K562 (cell line): ENCODE data around the gene VPS45. TPM values are rescaled to one million over a fixed set of nuclear protein-coding genes. Genes with fewer than 3 reads are reported as not detected.
A peak's percentile ranks its signal among the peaks of the same experiment; 100 is the strongest.

Experiments used
- ATAC-seq: fragments of 200-7000 bp; cut with Tn5 transposase; 3 replicates; pipeline ENCODE4 v1.9.1; 2020; ENCODE audit warnings: moderate library complexity
- BruUV-seq: library from RNA; stranded (reverse); fragments of 400-500 nt; replicated peaks from 2 replicates; lab custom pipeline; 2021; lab: Mats Ljungman, UMichigan
- CTCF ChIA-PET: fragments of 300-600 bp; formaldehyde crosslinking; extraction: SDS; loops from one replicate; lab custom pipeline; 2021; ENCODE audit warnings: low intra/inter-chr PET ratio; lab: Yijun Ruan, JAX
- POLR2A ChIA-PET: fragments of 300-600, 350-650 bp; sonication (Branson Sonifier 250); formaldehyde crosslinking; extraction: SDS; loops from one replicate; lab custom pipeline; 2021; ENCODE audit warnings: antibody characterized with exemption, inconsistent platforms; lab: Yijun Ruan, JAX
- DNase-seq, 4 experiments: peaks; one replicate each; pipeline versions ENCODE4 v3.0.0 to v3.0.0-alpha.2; 2011 to 2018; ENCODE audit warnings: low spot score in 3 of 4, mixed read lengths in 3 of 4; ENCODE audit errors: extremely low read depth in 1 of 4
- FAIRE-seq: peaks from 2 replicates; lab custom pipeline; 2011; peaks lifted over from hg19 to GRCh38; lab: Jason Lieb, UNC
- H2AFZ ChIP-seq: 2 replicates; pipeline ENCODE4 v1.6.0; 2011; ENCODE audit warnings: low read depth, low read length, control low read depth, inconsistent platforms
- H3K27ac ChIP-seq: fragments of 200-600 bp; 3 replicates; pipeline ENCODE4 v1.8.0; 2011; ENCODE audit warnings: low read depth, mild to moderate bottlenecking, control low read depth, inconsistent platforms, low read length, moderate library complexity, mixed read lengths; ENCODE audit errors: extremely low read depth
- H3K27me3 ChIP-seq, 2 experiments: fragments of 300-600 bp in 1 of 2; 2 replicates in 1 of 2; 3 replicates in 1 of 2; pipeline versions ENCODE4 v1.6.0 to v1.8.0; 2011; ENCODE audit warnings: inconsistent platforms in 2 of 2, low read length in 2 of 2, mild to moderate bottlenecking in 1 of 2, mixed read lengths in 1 of 2, moderate library complexity in 1 of 2; ENCODE audit not compliant: control insufficient read depth in 2 of 2, insufficient read depth in 2 of 2
- H3K36me3 ChIP-seq: fragments of 300-600 bp; 3 replicates; pipeline ENCODE4 v1.8.0; 2011; ENCODE audit warnings: mild to moderate bottlenecking, low read length, inconsistent platforms; ENCODE audit not compliant: control insufficient read depth, insufficient read depth
- H3K4me1 ChIP-seq, 2 experiments: fragments of 200-600 bp in 1 of 2; replicated peaks in 1 of 2; 2 replicates in 1 of 2; 3 replicates in 1 of 2; pipeline versions ENCODE4 v1.5.1 to v1.8.0; 2011; ENCODE audit warnings: inconsistent platforms in 2 of 2, low read length in 2 of 2, mild to moderate bottlenecking in 1 of 2, mixed read lengths in 1 of 2, moderate library complexity in 1 of 2; ENCODE audit not compliant: control insufficient read depth in 2 of 2, insufficient read depth in 2 of 2
- H3K4me2 ChIP-seq: 2 replicates; pipeline ENCODE4 v1.6.1; 2011; ENCODE audit warnings: low read length, control low read depth, inconsistent platforms, mixed read lengths; ENCODE audit not compliant: insufficient read depth
- H3K4me3 ChIP-seq: fragments of 200-600 bp; sonication (generic), shearing (Covaris generic); 2 replicates; pipeline ENCODE4 v1.5.1; 2016; ENCODE audit warnings: control low read depth, inconsistent platforms
- H3K79me2 ChIP-seq: fragments of 200-600 bp; 3 replicates; pipeline ENCODE4 v1.8.0; 2011; ENCODE audit warnings: low read length, inconsistent platforms; ENCODE audit not compliant: control insufficient read depth, insufficient read depth
- H3K9ac ChIP-seq, 2 experiments: 2 replicates each; pipeline versions ENCODE4 v1.6.0 to v1.6.1; 2011; ENCODE audit warnings: low read depth in 2 of 2, low read length in 2 of 2, control low read depth in 1 of 2, inconsistent platforms in 1 of 2, mild to moderate bottlenecking in 1 of 2, mixed read lengths in 1 of 2; ENCODE audit not compliant: insufficient read depth in 1 of 2
- H3K9me1 ChIP-seq: one replicate; pipeline ENCODE4 v1.6.0; 2011; ENCODE audit warnings: inconsistent platforms, mild to moderate bottlenecking, low read length, moderate library complexity; ENCODE audit not compliant: control insufficient read depth, insufficient read depth
- H3K9me3 ChIP-seq: replicated peaks from 2 replicates; pipeline ENCODE4 v1.5.1; 2011; ENCODE audit warnings: low read depth, low read length, inconsistent platforms; ENCODE audit not compliant: control insufficient read depth, insufficient read depth
- H4K20me1 ChIP-seq: replicated peaks from 2 replicates; pipeline ENCODE4 v1.6.1; 2011; ENCODE audit warnings: low read length, inconsistent platforms, mixed read lengths; ENCODE audit not compliant: control insufficient read depth, insufficient read depth
- JUN ChIP-seq, 2 experiments: sonication (generic) in 1 of 2; formaldehyde crosslinking in 1 of 2; IDR thresholded peaks; 2 replicates each; pipeline versions ENCODE4 v1.6.1 to v1.8.0; 2012 to 2022; ENCODE audit warnings: borderline replicate concordance in 2 of 2, mild to moderate bottlenecking in 2 of 2, improper control_type of control experiment in 1 of 2, low read depth in 1 of 2, low read length in 1 of 2, missing genetic modification reagents in 1 of 2
- NCOR1 ChIP-seq: fragments of 450-650 bp; IDR thresholded peaks from 2 replicates; pipeline ENCODE4 v1.6.1; 2016; ENCODE audit warnings: mild to moderate bottlenecking, moderate library complexity
- NR2C1 ChIP-seq, 2 experiments: fragments of 450-650 bp; IDR thresholded peaks; 2 replicates each; pipeline ENCODE4 v1.6.1; 2017; ENCODE audit warnings: mild to moderate bottlenecking in 2 of 2, antibody characterized with exemption in 1 of 2, inconsistent platforms in 1 of 2, missing compliant biosample characterization in 1 of 2, missing genetic modification characterization in 1 of 2
- ZNF699 ChIP-seq: fragments of 250-450 bp; sonication (Bioruptor Pico); IDR thresholded peaks from 2 replicates; pipeline ENCODE4 v1.8.0; 2021; ENCODE audit warnings: mild to moderate bottlenecking, moderate library complexity; ENCODE audit not compliant: insufficient replicate concordance
- WGBS: fragments of 100-300 bp; shearing (Covaris generic); methylation state at CpG from one replicate; pipeline ENCODE4 v1.1.6; 2016; ENCODE audit warnings: low coverage, mixed read lengths; ENCODE audit not compliant: insufficient coverage; ENCODE audit errors: missing lambda C conversion rate; 5-methylcytosine and 5-hydroxymethylcytosine counted together
- in situ Hi-C: fragments of 300-500 bp; cut with MboI; formaldehyde crosslinking; loops from 4 replicates; pipeline ENCODE4 v1.15.0; 2018; ENCODE audit warnings: inconsistent platforms, mixed read lengths
- intact Hi-C: fragments of 100-400 bp; cut with micrococcal nuclease; formaldehyde crosslinking; loops from 2 replicates; pipeline ENCODE4 v1.14.2; 2022
- polyA plus RNA-seq, 8 experiments: library from polyadenylated mRNA; depleted of rRNA in 4 of 8; stranded (reverse) in 5 of 8; unstranded in 3 of 8; fragments of >200 nt; fragmentation: Nextera tagmentation in 2 of 8; fragmentation: Illumina TruSeq in 1 of 8; extraction: Ambion mirVana in 2 of 8; extraction: Trizol in 1 of 8; gene quantifications; 2 replicates each; pipeline versions ENCODE4 v1.2.1 to v1.2.3, GENCODE V29; 2011 to 2014; ENCODE audit warnings: inconsistent platforms in 1 of 8, missing spikeins in 1 of 8
- total RNA-seq, 7 experiments: library from RNA; depleted of rRNA in 6 of 7; stranded (reverse); fragments of >200 nt in 6 of 7; fragmentation: Illumina TruSeq in 2 of 7; extraction: Trizol in 2 of 7; gene quantifications; 2 replicates each; pipeline versions ENCODE4 v1.2.1 to v1.2.3, GENCODE V29; 2011 to 2021; ENCODE audit warnings: low replicate concordance in 1 of 7
- TF ChIP-seq, protein P1 (sequence below), 2 experiments: fragments of 450-650 bp in 1 of 2; sonication (generic) in 1 of 2; formaldehyde crosslinking in 1 of 2; IDR thresholded peaks in 1 of 2; conservative IDR thresholded peaks in 1 of 2; 2 replicates each; pipeline versions ENCODE4 v1.6.1 to v1.8.1; 2016 to 2023; ENCODE audit warnings: mild to moderate bottlenecking in 2 of 2, moderate library complexity in 2 of 2, inconsistent platforms in 1 of 2, missing genetic modification reagents in 1 of 2

Gene VPS45
- total and polyA plus RNA-seq, 9 of the 15 experiments (the other 6 are each of a cell fraction or from before 2014, with no cell fraction given): 17.9 to 48.2 (median 34.4) TPM

DNA sequence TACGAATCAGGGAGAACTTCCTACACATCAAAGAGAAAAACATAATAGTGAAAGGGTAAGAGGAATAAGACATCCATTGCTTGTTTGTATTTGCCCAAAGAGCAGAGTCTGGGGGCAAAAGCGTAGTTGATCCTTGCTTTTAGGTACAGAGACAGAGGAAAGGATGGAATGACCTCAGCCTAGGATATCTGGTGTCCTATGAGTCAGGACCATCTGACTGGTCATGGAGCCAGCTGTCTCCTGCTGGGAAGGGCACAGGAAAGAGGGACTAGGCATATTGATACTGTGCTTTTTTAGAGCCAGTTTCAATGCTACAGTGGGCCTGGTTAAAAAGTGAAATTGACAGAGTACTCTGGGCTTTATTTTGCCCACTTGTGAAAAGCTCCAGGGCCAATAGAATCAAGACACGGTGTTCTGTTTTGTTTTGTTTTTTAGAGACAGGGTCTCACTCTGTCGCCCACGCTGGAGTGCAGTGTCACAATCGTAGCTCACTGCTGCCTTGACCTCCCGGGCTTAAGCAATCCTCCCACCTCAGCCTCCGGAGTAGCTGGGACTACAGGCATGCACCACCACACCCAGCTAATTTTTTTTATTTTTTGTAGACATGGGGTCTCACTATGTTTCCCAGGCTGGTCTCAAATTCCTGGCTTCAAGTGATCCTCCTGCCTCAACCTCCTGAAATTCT is 85.3 kb downstream of the VPS45 start:
- DNase-seq: peak in 1 of 4 experiments; percentile 8
- H3K9me3 ChIP-seq: no peaks in the 10 kb centered on the region
- peak; percentile 56 for FAIRE-seq
- BruUV-seq: no TSS peak
- H3K4me3 ChIP-seq: no peak overlapping the region
- no peak overlapping the region; a peak in 1 of 4 replicates for H3K9ac ChIP-seq
- H2AFZ ChIP-seq: no peak overlapping the region
- H3K36me3 ChIP-seq: peaks cover 14% of the 10 kb centered on the region; the same call in 1 of the 3 replicates
- TF ChIP-seq, protein P1, sequence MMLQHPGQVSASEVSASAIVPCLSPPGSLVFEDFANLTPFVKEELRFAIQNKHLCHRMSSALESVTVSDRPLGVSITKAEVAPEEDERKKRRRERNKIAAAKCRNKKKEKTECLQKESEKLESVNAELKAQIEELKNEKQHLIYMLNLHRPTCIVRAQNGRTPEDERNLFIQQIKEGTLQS (IDR thresholded peaks at IDR 0.05): peak; percentile 45; the same call in 1 of the 2 replicates
- TF ChIP-seq, protein P1 (CRISPR knock-in tag; conservative IDR thresholded peaks at IDR 0.05): no peak
- TF ChIP-seq ZNF699 (no peak), NCOR1 (no peak), NR2C1 (IDR thresholded peaks at IDR 0.05) (no peak), NR2C1 (tag; IDR thresholded peaks at IDR 0.05) (peak; percentile 61; the same call in 1 of the 2 replicates), JUN (IDR thresholded peaks at IDR 0.05; ENCODE audit: borderline replicate concordance, low read depth, low read length) (peak; percentile 18; the same call in 1 of the 2 replicates), JUN (CRISPR knock-in tag; IDR thresholded peaks at IDR 0.05; ENCODE audit: borderline replicate concordance) (no peak)
- ChIA-PET CTCF (no interaction called here), POLR2A (interaction anchor here (0.6 to 5.3 kb wide), 3 partner anchors 10 to 265 kb away, joined by 3 to 57 read pairs (median 3); a partner anchor contains a TSS)
- H3K4me1 ChIP-seq: peaks cover 13 to 24% of the 10 kb centered on the region in 2 experiments; a peak in 4 of 5 replicates
- in situ Hi-C loops: no loop called here
- H3K4me2 ChIP-seq: no peak overlapping the region
- H3K9me1 ChIP-seq: no peaks in the 10 kb centered on the region
- no peak for ATAC-seq
- H4K20me1 ChIP-seq: no peaks in the 10 kb centered on the region
- H3K27me3 ChIP-seq: no peaks in the 10 kb centered on the region
- H3K27ac ChIP-seq: no peak overlapping the region
- 64% methylated on average over 8 of the region's 8 CpGs for WGBS
- peaks cover 5% of the 10 kb centered on the region; the same call in 1 of the 3 replicates for H3K79me2 ChIP-seq
- intact Hi-C loops: no loop called here
